ENCODE results near the gene PPHLN1. TPM values are rescaled to one million over a fixed set of nuclear protein-coding genes. Genes with fewer than 3 reads are reported as not detected.

Gene PPHLN1
- total RNA-seq, 2 experiments from 2014 or later: 100 to 105 TPM

DNA sequence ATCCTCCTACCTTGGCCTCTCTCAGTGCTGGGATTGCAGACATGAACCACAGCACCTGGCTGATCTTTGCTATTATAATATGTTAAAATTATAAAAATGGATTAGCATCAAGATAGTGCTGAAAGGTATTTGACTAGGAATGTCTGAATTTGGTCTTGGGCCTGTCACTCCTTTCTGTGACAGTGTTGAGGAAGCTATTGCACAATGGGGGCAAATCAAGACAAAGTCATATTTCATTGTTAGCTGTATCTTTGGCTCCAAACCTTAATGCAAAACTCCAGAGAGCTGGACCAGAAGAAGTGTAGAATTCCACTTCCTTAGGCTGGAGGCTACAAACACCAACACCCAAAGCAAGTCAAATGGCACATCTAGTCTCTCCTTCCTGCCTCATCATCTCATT is 42.2 kb upstream of the PPHLN1 start:
- ATAC-seq (ENCODE audit: poor library complexity): no peak
- H3K9me3 Mint-ChIP-seq: no peaks in the 10 kb centered on the region
- H3K4me1 Mint-ChIP-seq (ENCODE audit: low read depth): peaks cover 8% of the 10 kb centered on the region
- no peaks in the 10 kb centered on the region for H3K36me3 ChIP-seq (ENCODE audit: insufficient read depth, low read length)
- CTCF ChIA-PET: no interaction called here
- H3K27me3 Mint-ChIP-seq: peaks cover 6% of the 10 kb centered on the region
- no peak overlapping the region for H3K4me3 ChIP-seq (ENCODE audit: low read length)
- no peak overlapping the region for H3K27ac ChIP-seq (ENCODE audit: low read depth in 1 of 2, low read length in 2 of 2)
- TF ChIP-seq, protein P1, sequence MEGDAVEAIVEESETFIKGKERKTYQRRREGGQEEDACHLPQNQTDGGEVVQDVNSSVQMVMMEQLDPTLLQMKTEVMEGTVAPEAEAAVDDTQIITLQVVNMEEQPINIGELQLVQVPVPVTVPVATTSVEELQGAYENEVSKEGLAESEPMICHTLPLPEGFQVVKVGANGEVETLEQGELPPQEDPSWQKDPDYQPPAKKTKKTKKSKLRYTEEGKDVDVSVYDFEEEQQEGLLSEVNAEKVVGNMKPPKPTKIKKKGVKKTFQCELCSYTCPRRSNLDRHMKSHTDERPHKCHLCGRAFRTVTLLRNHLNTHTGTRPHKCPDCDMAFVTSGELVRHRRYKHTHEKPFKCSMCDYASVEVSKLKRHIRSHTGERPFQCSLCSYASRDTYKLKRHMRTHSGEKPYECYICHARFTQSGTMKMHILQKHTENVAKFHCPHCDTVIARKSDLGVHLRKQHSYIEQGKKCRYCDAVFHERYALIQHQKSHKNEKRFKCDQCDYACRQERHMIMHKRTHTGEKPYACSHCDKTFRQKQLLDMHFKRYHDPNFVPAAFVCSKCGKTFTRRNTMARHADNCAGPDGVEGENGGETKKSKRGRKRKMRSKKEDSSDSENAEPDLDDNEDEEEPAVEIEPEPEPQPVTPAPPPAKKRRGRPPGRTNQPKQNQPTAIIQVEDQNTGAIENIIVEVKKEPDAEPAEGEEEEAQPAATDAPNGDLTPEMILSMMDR (IDR thresholded peaks at IDR 0.05): no peak
- H3K27me3 ChIP-seq (ENCODE audit: control insufficient read depth in 1 of 2, insufficient read depth in 2 of 2, low read length in 2 of 2): peaks cover 0 to 6% of the 10 kb centered on the region in 2 experiments
- intact Hi-C loops (cut with DNase I, micrococcal nuclease): no loop called here
- no peak for DNase-seq
- H3K4me1 ChIP-seq (ENCODE audit: insufficient read depth, low read length): no peaks in the 10 kb centered on the region
- no peak overlapping the region for H3K4me3 Mint-ChIP-seq
- no peaks in the 10 kb centered on the region for H3K9me3 ChIP-seq (ENCODE audit: control insufficient read depth in 1 of 2, insufficient read depth in 1 of 2, low read length in 2 of 2)
- POLR2A ChIA-PET: no interaction called here
- H3K27ac Mint-ChIP-seq: no peak overlapping the region
- no peaks in the 10 kb centered on the region for H3K36me3 Mint-ChIP-seq (ENCODE audit: low read depth)

DNA sequence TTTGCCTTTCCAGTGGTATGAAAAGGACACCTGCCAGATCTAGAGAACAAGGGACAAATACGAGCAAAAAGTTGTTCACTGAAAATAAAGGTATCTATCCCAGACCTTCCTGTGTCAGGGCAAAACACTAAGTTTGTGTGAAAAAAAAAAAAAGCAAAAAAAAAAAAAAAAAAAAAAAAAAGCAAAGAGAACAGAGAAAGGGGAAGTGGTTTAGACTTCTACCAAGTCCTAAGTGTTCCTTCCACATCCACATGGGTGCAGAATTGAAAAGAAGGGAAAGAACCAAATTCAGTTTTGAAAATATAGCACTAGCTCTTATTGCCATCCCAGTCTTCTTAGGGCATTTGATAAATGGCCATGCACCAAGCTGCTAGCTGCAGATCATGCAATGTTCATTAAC is 41.8 kb upstream of the PPHLN1 start:
- Mint-ChIP-seq H3K27ac (no peak overlapping the region), H3K4me1 (ENCODE audit: low read depth) (peaks cover 8% of the 10 kb centered on the region), H3K27me3 (peaks cover 6% of the 10 kb centered on the region), H3K9me3 (no peaks in the 10 kb centered on the region), H3K4me3 (no peak overlapping the region), H3K36me3 (ENCODE audit: low read depth) (no peaks in the 10 kb centered on the region)
- intact Hi-C loops (cut with DNase I, micrococcal nuclease): no loop called here
- no peaks in the 10 kb centered on the region for H3K4me1 ChIP-seq (ENCODE audit: insufficient read depth, low read length)
- no peaks in the 10 kb centered on the region for H3K36me3 ChIP-seq (ENCODE audit: insufficient read depth, low read length)
- TF ChIP-seq, protein P1 (IDR thresholded peaks at IDR 0.05): no peak
- DNase-seq: no peak
- POLR2A ChIA-PET: no interaction called here
- H3K4me3 ChIP-seq (ENCODE audit: low read length): no peak overlapping the region
- H3K27ac ChIP-seq (ENCODE audit: low read depth in 1 of 2, low read length in 2 of 2): no peak overlapping the region
- CTCF ChIA-PET: no interaction called here
- no peak for ATAC-seq (ENCODE audit: poor library complexity)
- peaks cover 0 to 6% of the 10 kb centered on the region in 2 experiments for H3K27me3 ChIP-seq (ENCODE audit: control insufficient read depth in 1 of 2, insufficient read depth in 2 of 2, low read length in 2 of 2)
- H3K9me3 ChIP-seq (ENCODE audit: control insufficient read depth in 1 of 2, insufficient read depth in 1 of 2, low read length in 2 of 2): no peaks in the 10 kb centered on the region

DNA sequence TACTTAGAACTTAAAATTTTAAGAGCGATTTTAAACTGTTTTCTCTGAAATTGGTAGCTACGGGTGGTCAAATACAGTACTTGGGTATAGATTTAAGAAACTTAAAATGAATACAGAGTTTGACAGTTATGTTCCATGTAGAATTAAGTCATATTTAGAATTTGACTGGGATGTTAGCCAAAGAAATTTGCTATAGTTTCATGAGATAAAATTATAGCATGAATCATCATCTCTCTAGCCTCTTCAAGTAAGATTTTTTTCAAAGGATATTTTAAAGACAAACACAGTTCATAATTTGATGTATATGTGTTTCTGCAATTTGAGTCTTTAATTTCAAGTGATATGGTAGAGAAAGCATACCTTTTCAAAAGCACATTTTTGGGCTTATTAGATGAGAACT is 41.1 kb upstream of the PPHLN1 start:
- intact Hi-C loops (cut with DNase I, micrococcal nuclease): no loop called here
- peaks cover 8% of the 10 kb centered on the region for H3K4me1 Mint-ChIP-seq (ENCODE audit: low read depth)
- H3K27ac ChIP-seq (ENCODE audit: low read depth in 1 of 2, low read length in 2 of 2): no peak overlapping the region

More for the DNA sequence above, 41.1 kb upstream of the PPHLN1 start:
- Mint-ChIP-seq H3K36me3 (ENCODE audit: low read depth) (no peaks in the 10 kb centered on the region), H3K9me3 (no peaks in the 10 kb centered on the region), H3K27me3 (peaks cover 10% of the 10 kb centered on the region), H3K4me3 (no peak overlapping the region), H3K27ac (no peak overlapping the region)
- ChIA-PET CTCF (no interaction called here), POLR2A (interaction anchor here (0.6 kb wide), 1 partner anchor 48 kb away, joined by 3 read pairs; no protein-coding TSS in a partner anchor)
- Histone ChIP-seq H3K27me3 (ENCODE audit: control insufficient read depth in 1 of 2, insufficient read depth in 2 of 2, low read length in 2 of 2) (peaks cover 0 to 6% of the 10 kb centered on the region in 2 experiments), H3K36me3 (ENCODE audit: insufficient read depth, low read length) (no peaks in the 10 kb centered on the region), H3K4me3 (ENCODE audit: low read length) (no peak overlapping the region), H3K4me1 (ENCODE audit: insufficient read depth, low read length) (no peaks in the 10 kb centered on the region), H3K9me3 (ENCODE audit: control insufficient read depth in 1 of 2, insufficient read depth in 1 of 2, low read length in 2 of 2) (no peaks in the 10 kb centered on the region)
- DNase-seq (no peak), ATAC-seq (ENCODE audit: poor library complexity) (no peak)
- TF ChIP-seq, protein P1 (IDR thresholded peaks at IDR 0.05): no peak

Measured in CD4-positive, alpha-beta T cell (primary cell).